H1 (cell line): ENCODE measurements around the gene RGS6. TPM values are rescaled to one million over a fixed set of nuclear protein-coding genes. Genes with fewer than 3 reads are reported as not detected.

Experiments used
- CTCF ChIA-PET: fragments of 300-600 bp; sonication (Branson Sonifier 250); formaldehyde crosslinking; loops from one replicate; lab custom pipeline; 2021; ENCODE audit not compliant: partially characterized antibody; lab: Charles Lee
- POLR2A ChIA-PET: fragments of 300-600 bp; sonication (Branson Sonifier 250); formaldehyde crosslinking; loops from one replicate; lab custom pipeline; 2021; ENCODE audit warnings: inconsistent platforms; ENCODE audit not compliant: partially characterized antibody; lab: Charles Lee
- DNase-seq, 2 experiments: peaks; one replicate each; pipeline versions ENCODE4 v3.0.0 to v3.0.0-alpha.2; 2010 to 2022; ENCODE audit warnings: low spot score in 2 of 2, low read depth in 1 of 2, mixed read lengths in 1 of 2
- FAIRE-seq: peaks from 2 replicates; lab custom pipeline; 2011; peaks lifted over from hg19 to GRCh38; lab: Jason Lieb, UNC
- H2AFZ ChIP-seq: 2 replicates; pipeline ENCODE4 v1.8.1; 2012; ENCODE audit warnings: low read length, inconsistent platforms
- H2AK5ac ChIP-seq: 2 replicates; pipeline ENCODE4 v1.6.1; 2013; ENCODE audit warnings: low read depth, low read length
- H2BK120ac ChIP-seq: replicated peaks from 2 replicates; pipeline ENCODE3; 2013; ENCODE audit warnings: low read depth, low read length, inconsistent platforms
- H2BK12ac ChIP-seq: 2 replicates; pipeline ENCODE4 v1.6.1; 2013; ENCODE audit warnings: low read depth, low read length
- H2BK15ac ChIP-seq: 2 replicates; pipeline ENCODE4 v1.6.1; 2013; ENCODE audit warnings: low read length
- H2BK20ac ChIP-seq: 2 replicates; pipeline ENCODE4 v1.6.1; 2013; ENCODE audit warnings: low read length
- H2BK5ac ChIP-seq: 2 replicates; pipeline ENCODE4 v1.6.1; 2013; ENCODE audit warnings: low read depth, low read length
- H3K14ac ChIP-seq: 2 replicates; pipeline ENCODE4 v1.6.1; 2013; ENCODE audit warnings: inconsistent platforms; ENCODE audit not compliant: insufficient read length
- H3K18ac ChIP-seq: 2 replicates; pipeline ENCODE4 v1.6.1; 2013; ENCODE audit warnings: low read length; ENCODE audit errors: extremely low read depth
- H3K23ac ChIP-seq: 2 replicates; pipeline ENCODE4 v1.6.1; 2013; ENCODE audit warnings: inconsistent platforms; ENCODE audit not compliant: insufficient read length
- H3K23me2 ChIP-seq: 2 replicates; pipeline ENCODE4 v1.6.1; 2013; ENCODE audit warnings: low read depth, low read length
- H3K27ac ChIP-seq: 2 replicates; pipeline ENCODE4 v1.6.1; 2011; ENCODE audit warnings: low read depth, low read length, inconsistent platforms
- H3K27me3 ChIP-seq, 4 experiments: replicated peaks in 1 of 4; 1 replicate in 1 of 4; 2 replicates in 3 of 4; pipeline versions ENCODE4 v1.6.1 to v1.8.1; 2011 to 2013; ENCODE audit warnings: low read length in 3 of 4, mild to moderate bottlenecking in 3 of 4, inconsistent platforms in 2 of 4, mixed read lengths in 2 of 4, moderate library complexity in 1 of 4; ENCODE audit not compliant: control insufficient read depth in 3 of 4, insufficient read depth in 3 of 4; ENCODE audit errors: extremely low read depth in 1 of 4
- H3K36me3 ChIP-seq, 4 experiments: 2 replicates each; pipeline versions ENCODE4 v1.6.1 to v1.8.1; 2011 to 2013; ENCODE audit warnings: mild to moderate bottlenecking in 4 of 4, low read length in 3 of 4, moderate library complexity in 2 of 4, control low read depth in 1 of 4, inconsistent platforms in 1 of 4; ENCODE audit not compliant: insufficient read depth in 4 of 4, control insufficient read depth in 2 of 4
- H3K4ac ChIP-seq: replicated peaks from 2 replicates; pipeline ENCODE3; 2013; ENCODE audit warnings: low read length, low read depth, mixed read lengths, inconsistent platforms; ENCODE audit not compliant: insufficient read length
- H3K4me1 ChIP-seq, 4 experiments: replicated peaks in 1 of 4; 1 replicate in 1 of 4; 2 replicates in 3 of 4; pipeline versions ENCODE4 v1.6.1 to v1.8.1; 2011 to 2013; ENCODE audit warnings: low read length in 3 of 4, inconsistent platforms in 2 of 4, mixed read lengths in 1 of 4; ENCODE audit not compliant: insufficient read depth in 4 of 4, control insufficient read depth in 3 of 4
- H3K4me2 ChIP-seq, 2 experiments: 2 replicates each; pipeline versions ENCODE4 v1.6.1 to v1.8.1; 2011 to 2013; ENCODE audit warnings: low read depth in 2 of 2, low read length in 2 of 2, control low read depth in 1 of 2, inconsistent platforms in 1 of 2, mild to moderate bottlenecking in 1 of 2; ENCODE audit not compliant: insufficient read depth in 1 of 2
- H3K4me3 ChIP-seq, 4 experiments: fragments of 200-600, 300-600 bp in 1 of 4; sonication (generic), shearing (Covaris generic), sonication (Bioruptor Twin) in 1 of 4; 2 replicates each; pipeline versions ENCODE4 v1.5.1 to v1.8.1; 2011 to 2016; ENCODE audit warnings: low read length in 4 of 4, low read depth in 3 of 4, control low read depth in 2 of 4, inconsistent platforms in 2 of 4, mild to moderate bottlenecking in 2 of 4, mixed read lengths in 1 of 4, moderate library complexity in 1 of 4; ENCODE audit not compliant: insufficient read depth in 2 of 4; ENCODE audit errors: extremely low read depth in 1 of 4
- H3K56ac ChIP-seq: replicated peaks from 2 replicates; pipeline ENCODE3; 2013; ENCODE audit warnings: low read depth, mild to moderate bottlenecking, mixed read lengths, low read length, inconsistent platforms; ENCODE audit not compliant: insufficient read length
- H3K79me1 ChIP-seq: 2 replicates; pipeline ENCODE4 v1.6.1; 2013; ENCODE audit warnings: low read depth, low read length, control low read depth
- H3K79me2 ChIP-seq, 2 experiments: 2 replicates each; pipeline versions ENCODE4 v1.6.1 to v1.8.1; 2012 to 2013; ENCODE audit warnings: low read length in 2 of 2, mild to moderate bottlenecking in 2 of 2, inconsistent platforms in 1 of 2; ENCODE audit not compliant: insufficient read depth in 2 of 2, control insufficient read depth in 1 of 2
- H3K9ac ChIP-seq, 4 experiments: replicated peaks in 1 of 4; 1 replicate in 1 of 4; 2 replicates in 3 of 4; pipeline versions ENCODE4 v1.6.1 to v1.8.1; 2011 to 2013; ENCODE audit warnings: low read depth in 3 of 4, low read length in 3 of 4, control low read depth in 2 of 4, mild to moderate bottlenecking in 2 of 4, moderate library complexity in 2 of 4, inconsistent platforms in 1 of 4; ENCODE audit errors: extremely low read depth in 1 of 4
- H3K9me3 ChIP-seq, 2 experiments: 2 replicates each; pipeline versions ENCODE4 v1.6.1 to v1.8.1; 2012 to 2013; ENCODE audit warnings: mild to moderate bottlenecking in 2 of 2, moderate library complexity in 2 of 2, control low read depth in 1 of 2, inconsistent platforms in 1 of 2, low read depth in 1 of 2, low read length in 1 of 2, mixed read lengths in 1 of 2; ENCODE audit not compliant: insufficient read depth in 2 of 2
- H4K20me1 ChIP-seq, 2 experiments: replicated peaks in 1 of 2; 2 replicates each; pipeline versions ENCODE3 to v1.8.1; 2011 to 2013; ENCODE audit warnings: inconsistent platforms in 2 of 2, low read length in 2 of 2, mild to moderate bottlenecking in 1 of 2; ENCODE audit not compliant: insufficient read depth in 2 of 2, control insufficient read depth in 1 of 2
- H4K5ac ChIP-seq: 2 replicates; pipeline ENCODE4 v1.6.1; 2013; ENCODE audit warnings: low read length, low read depth, mixed read lengths, inconsistent platforms; ENCODE audit not compliant: insufficient read length
- H4K8ac ChIP-seq: 2 replicates; pipeline ENCODE4 v1.8.0; 2013; ENCODE audit warnings: mild to moderate bottlenecking, moderate library complexity, low read length, inconsistent platforms; ENCODE audit not compliant: insufficient read depth; ENCODE audit errors: extremely low read depth
- H4K91ac ChIP-seq: replicated peaks from 2 replicates; pipeline ENCODE3; 2013; ENCODE audit warnings: low read length, mixed read lengths, inconsistent platforms; ENCODE audit not compliant: insufficient read length
- NRF1 ChIP-seq: IDR thresholded peaks from 2 replicates; pipeline ENCODE4 v1.6.1; 2011; ENCODE audit warnings: mild to moderate bottlenecking, low read depth, low read length, improper control_type of control experiment
- RBBP5 ChIP-seq: IDR thresholded peaks from 2 replicates; pipeline ENCODE4 v1.7.1; 2012; ENCODE audit warnings: low read depth, mild to moderate bottlenecking, inconsistent platforms, low read length, moderate library complexity, borderline replicate concordance
- YY1 ChIP-seq: IDR thresholded peaks from 2 replicates; pipeline ENCODE4 v1.6.1; 2011; ENCODE audit warnings: low read depth, mild to moderate bottlenecking, low read length
- ZNF274 ChIP-seq: IDR thresholded peaks from 2 replicates; pipeline ENCODE4 v1.7.0; 2012; ENCODE audit warnings: low read length, borderline replicate concordance; ENCODE audit errors: extremely low read depth
- WGBS, 2 experiments: shearing (Covaris generic) in 1 of 2; methylation state at CpG; one replicate each; pipeline versions ENCODE4 v1.1.6 to v1.1.7; 2013 to 2015; ENCODE audit warnings: low lambda C conversion rate in 2 of 2, mixed read lengths in 2 of 2, inconsistent platforms in 1 of 2, low coverage in 1 of 2, missing lambda C conversion rate in 1 of 2; ENCODE audit not compliant: insufficient replicate concordance in 2 of 2, insufficient coverage in 1 of 2, insufficient read length in 1 of 2; ENCODE audit errors: extremely low coverage in 1 of 2, missing lambda C conversion rate in 1 of 2; 5-methylcytosine and 5-hydroxymethylcytosine counted together
- polyA plus RNA-seq, 7 experiments: library from polyadenylated mRNA; depleted of rRNA in 3 of 7; stranded (reverse) in 5 of 7; unstranded in 2 of 7; fragments of >200 nt in 5 of 7; fragments of 200-250 nt in 2 of 7; gene quantifications; 1 replicate in 5 of 7; 2 replicates in 1 of 7; 4 replicates in 1 of 7; pipeline versions ENCODE4 v1.2.1 to v1.2.3, GENCODE V29; 2011 to 2013; ENCODE audit warnings: missing spikeins in 2 of 7, mixed read lengths in 2 of 7
- total RNA-seq: library from RNA; stranded (reverse); fragmentation: NEBNext Ultra II Directional; extraction: Animal tissue kit (Norgen Biotek cat#: 25700); gene quantifications from 2 replicates; pipeline ENCODE4 v1.2.1, GENCODE V29; 2021
- TF ChIP-seq, protein P1 (sequence below): IDR thresholded peaks from 2 replicates; pipeline ENCODE4 v1.6.1; 2012; ENCODE audit warnings: inconsistent platforms

RGS6 gene
- total and polyA plus RNA-seq, 2 of the 8 experiments (the other 6 are each of a cell fraction or from before 2014, with no cell fraction given), result 0.26 to 1.1 TPM

DNA sequence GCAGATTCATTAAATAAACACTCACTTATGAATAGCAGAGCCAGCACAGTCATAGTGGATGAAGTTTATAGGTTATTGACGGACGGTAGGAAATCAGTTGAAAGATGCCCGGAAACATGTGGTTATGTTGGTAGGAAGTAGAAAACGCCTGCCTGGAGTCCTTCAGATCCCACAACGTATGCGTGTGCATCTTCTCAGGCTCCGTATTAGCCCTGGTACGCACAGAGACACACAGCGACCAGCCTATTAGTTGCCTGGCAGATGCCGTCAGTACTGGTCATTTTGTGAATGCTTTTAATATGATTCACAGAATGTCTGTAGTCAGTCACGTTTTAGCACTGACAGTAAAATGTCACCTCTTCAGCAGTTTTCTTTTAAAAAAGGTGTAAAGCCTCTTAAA lies 196.4 kb downstream of the RGS6 start:
- Histone ChIP-seq H3K4me3 (no peak overlapping the region), H2BK5ac (no peak overlapping the region), H3K18ac (no peak overlapping the region), H3K4me1 (no peaks in the 10 kb centered on the region), H3K79me2 (no peaks in the 10 kb centered on the region), H2BK12ac (no peak overlapping the region), H3K23me2 (no peaks in the 10 kb centered on the region; the same call in 1 of the 2 replicates), H4K5ac (no peak overlapping the region), H3K27me3 (no peaks in the 10 kb centered on the region), H3K56ac (no peak overlapping the region), H4K91ac (no peak overlapping the region), H3K9ac (no peak overlapping the region), H2BK120ac (no peak overlapping the region), H2BK15ac (no peak overlapping the region), H4K20me1 (no peaks in the 10 kb centered on the region), H3K27ac (no peak overlapping the region), H3K79me1 (no peaks in the 10 kb centered on the region), H3K9me3 (no peaks in the 10 kb centered on the region), H2BK20ac (no peak overlapping the region), H4K8ac (no peak overlapping the region), H3K23ac (no peak overlapping the region), H3K14ac (no peak overlapping the region), H3K4me2 (no peak overlapping the region), H2AK5ac (no peak overlapping the region), H3K36me3 (no peaks in the 10 kb centered on the region), H3K4ac (no peak overlapping the region), H2AFZ (no peak overlapping the region)
- ChIA-PET POLR2A (no interaction called here), CTCF (no interaction called here)
- 87% methylated on average over 11 of the region's 11 CpGs; no CpG with 5 or more reads in 1 of the 2 experiments for WGBS, 2 experiments
- DNase-seq (no peak), FAIRE-seq (no peak)
- TF ChIP-seq RBBP5 (no peak), NRF1 (no peak), ZNF274 (no peak), YY1 (no peak)
- TF ChIP-seq, protein P1, sequence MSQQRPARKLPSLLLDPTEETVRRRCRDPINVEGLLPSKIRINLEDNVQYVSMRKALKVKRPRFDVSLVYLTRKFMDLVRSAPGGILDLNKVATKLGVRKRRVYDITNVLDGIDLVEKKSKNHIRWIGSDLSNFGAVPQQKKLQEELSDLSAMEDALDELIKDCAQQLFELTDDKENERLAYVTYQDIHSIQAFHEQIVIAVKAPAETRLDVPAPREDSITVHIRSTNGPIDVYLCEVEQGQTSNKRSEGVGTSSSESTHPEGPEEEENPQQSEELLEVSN, result no peak
